ENCODE data around the gene SNW1.
"Not testable (repeated sequence)": the region's sequence is repeated elsewhere in the genome, so short reads cannot be mapped to it uniquely, and the experiment has no call there.

Gene SNW1

GRCh38 chr14:77747425-77747824 lies 13.5 kb downstream of the SNW1 start:
- DNase-seq, result not testable (repeated sequence)

- no peak for DNase-seq
Measured at GRCh38 chr14:77746064-77746702, 14.8 kb downstream of the SNW1 start.

- DNase-seq, result no peak
Measured at GRCh38 chr14:77741438-77741837, 19.5 kb downstream of the SNW1 start.

GRCh38 chr14:77738559-77739250 lies 22.3 kb downstream of the SNW1 start:
- peak in 1 of 5 donors; percentile 60 for DNase-seq

GRCh38 chr14:77730976-77731497 lies 29.9 kb downstream of the SNW1 start:
- DNase-seq, result no peak

GRCh38 chr14:77722301-77722700 lies 38.7 kb downstream of the SNW1 start:
- no peak for DNase-seq

- no peak for DNase-seq
Measured at GRCh38 chr14:77721437-77721836, 39.5 kb downstream of the SNW1 start.

GRCh38 chr14:77717608-77718305 lies 43.2 kb downstream of the SNW1 start:
- no peak for DNase-seq

GRCh38 chr14:77714926-77715325 lies 46.0 kb downstream of the SNW1 start:
- no peak for DNase-seq

- no peak for DNase-seq
Measured at GRCh38 chr14:77710364-77710763, 50.6 kb downstream of the SNW1 start.

GRCh38 chr14:77709412-77709811 lies 51.5 kb downstream of the SNW1 start:
- no peak for DNase-seq

GRCh38 chr14:77708749-77709148 lies 52.2 kb downstream of the SNW1 start:
- no peak for DNase-seq

- DNase-seq, result peak; percentile 75 to 87 (median 81)
Measured at GRCh38 chr14:77707724-77708408, 53.1 kb downstream of the SNW1 start, which contains the start of the genes ALKBH1 and SLIRP. Gene ALKBH1 (minus strand): TSS chr14:77708023. CDS start chr14:77708004, 19 bp downstream. Gene SLIRP (plus strand): TSS chr14:77708103. CDS start chr14:77708112, 9 bp downstream.

- peak in 1 of 5 donors; percentile 4 for DNase-seq
Measured at GRCh38 chr14:77707355-77707723, 53.6 kb downstream of the SNW1 start.

- no peak for DNase-seq
Measured at GRCh38 chr14:77691259-77691658, 69.7 kb downstream of the SNW1 start.

- DNase-seq, result no peak
Measured at GRCh38 chr14:77682158-77682553, 78.8 kb downstream of the SNW1 start.

GRCh38 chr14:77681196-77682157 lies 79.5 kb downstream of the SNW1 start:
- no peak for DNase-seq

GRCh38 chr14:77674931-77675330 lies 86.0 kb downstream of the SNW1 start:
- no peak for DNase-seq

- no peak for DNase-seq
Measured at GRCh38 chr14:77673193-77673592, 87.8 kb downstream of the SNW1 start.

All from T-helper 1 cell (primary cell).